ENCODE measurements around the gene DCXR. TPM values are rescaled to one million over a fixed set of nuclear protein-coding genes. Genes with fewer than 3 reads are reported as not detected.

The DCXR gene
- total RNA-seq, 1 donor from 2014 or later: 1,477 TPM

DNA sequence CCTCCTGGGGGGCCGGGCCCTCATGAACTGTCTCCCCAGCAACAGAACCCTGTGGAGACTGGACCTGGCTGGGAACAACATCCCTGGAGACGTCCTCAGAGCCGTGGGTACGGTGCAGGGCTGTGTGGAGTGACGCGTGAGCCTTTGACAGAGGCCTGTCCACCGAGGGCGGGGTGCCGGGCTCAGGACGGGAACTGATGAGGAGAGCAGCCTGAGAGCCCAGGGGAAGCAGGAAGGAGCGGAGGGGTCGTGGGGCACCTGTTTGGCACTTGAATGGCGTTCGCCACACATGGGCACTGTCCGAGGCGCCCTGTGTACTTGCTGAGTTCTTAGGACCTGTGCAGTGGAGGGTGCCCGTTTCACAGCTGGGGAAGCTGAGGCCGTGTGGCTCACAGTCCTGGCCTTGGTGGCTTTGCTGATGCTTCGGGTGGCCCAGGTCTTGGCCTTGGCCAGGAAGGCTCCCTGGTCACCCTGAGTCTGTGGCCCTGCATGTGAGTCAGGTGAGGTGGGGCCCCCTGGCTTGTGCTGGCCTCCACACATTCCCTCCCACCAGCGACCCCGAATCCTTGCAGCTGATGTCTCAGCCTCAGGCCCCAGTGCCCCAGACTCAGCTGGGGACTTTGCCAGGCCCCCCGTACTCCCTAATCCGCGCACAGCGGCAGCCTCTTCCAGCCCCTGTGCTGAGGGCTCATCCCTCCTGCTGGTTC is 11.9 kb downstream of the DCXR start:
- ATAC-seq (no peak), DNase-seq (ENCODE audit: low spot score) (no peak)

DNA sequence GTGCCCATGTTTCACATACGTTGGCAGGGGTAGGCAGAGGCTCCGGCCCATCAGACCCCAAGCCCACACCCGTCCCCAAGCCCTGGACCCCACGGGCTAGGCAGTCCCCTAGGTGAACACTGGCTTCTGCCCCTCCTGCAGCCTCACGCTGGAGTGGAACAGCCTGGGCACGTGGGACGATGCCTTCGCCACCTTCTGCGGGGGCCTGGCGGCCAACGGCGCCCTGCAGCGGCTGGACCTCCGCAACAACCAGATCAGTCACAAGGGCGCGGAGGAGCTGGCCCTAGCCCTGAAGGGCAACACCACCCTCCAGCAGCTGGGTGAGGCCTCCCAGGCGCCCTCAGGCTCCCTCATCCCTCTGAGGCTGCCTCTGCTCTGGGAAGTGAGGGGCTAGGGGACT is 12.6 kb downstream of the DCXR start:
- ATAC-seq: no peak
- DNase-seq (ENCODE audit: low spot score): no peak

DNA sequence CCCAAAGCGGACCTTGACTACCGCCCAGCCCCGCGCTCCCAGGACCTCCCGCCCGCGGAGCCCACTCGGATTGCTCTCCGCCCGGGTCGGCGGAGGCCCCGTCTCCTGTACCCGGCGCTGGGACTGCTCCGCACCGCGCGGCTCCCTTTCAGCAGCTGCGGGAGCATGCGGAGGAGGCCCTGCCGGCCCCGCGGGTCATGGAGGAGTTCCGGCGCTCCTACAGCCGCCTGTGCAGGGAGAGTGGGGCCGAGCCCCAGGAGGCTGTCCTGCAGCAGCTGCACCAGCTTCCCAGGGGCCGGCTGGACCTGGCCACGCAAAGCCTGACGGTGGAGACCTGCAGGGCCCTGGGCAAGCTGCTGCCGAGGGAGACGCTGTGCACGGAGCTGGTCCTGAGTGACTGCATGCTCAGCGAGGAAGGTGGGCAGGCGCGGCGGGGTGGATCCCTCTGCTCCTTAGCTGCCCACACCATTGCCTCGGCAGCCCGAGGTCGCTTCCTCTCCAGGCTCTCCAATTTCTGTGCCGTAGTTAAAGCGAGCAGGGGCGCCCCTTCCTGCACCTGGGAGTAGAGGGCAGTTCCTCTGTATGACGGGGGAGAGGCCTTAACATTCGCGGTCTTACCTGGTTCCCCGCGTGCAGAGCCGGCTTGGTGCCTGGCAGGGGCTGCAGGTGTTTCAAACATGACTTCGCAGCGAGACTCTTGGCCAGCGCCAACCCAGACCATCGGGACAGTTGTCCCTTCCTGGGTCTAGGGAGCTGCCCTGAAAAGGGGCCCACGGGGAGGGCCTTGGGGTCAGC is 13.9 kb downstream of the DCXR start:
- ATAC-seq: no peak
- DNase-seq (ENCODE audit: low spot score): no peak

DNA sequence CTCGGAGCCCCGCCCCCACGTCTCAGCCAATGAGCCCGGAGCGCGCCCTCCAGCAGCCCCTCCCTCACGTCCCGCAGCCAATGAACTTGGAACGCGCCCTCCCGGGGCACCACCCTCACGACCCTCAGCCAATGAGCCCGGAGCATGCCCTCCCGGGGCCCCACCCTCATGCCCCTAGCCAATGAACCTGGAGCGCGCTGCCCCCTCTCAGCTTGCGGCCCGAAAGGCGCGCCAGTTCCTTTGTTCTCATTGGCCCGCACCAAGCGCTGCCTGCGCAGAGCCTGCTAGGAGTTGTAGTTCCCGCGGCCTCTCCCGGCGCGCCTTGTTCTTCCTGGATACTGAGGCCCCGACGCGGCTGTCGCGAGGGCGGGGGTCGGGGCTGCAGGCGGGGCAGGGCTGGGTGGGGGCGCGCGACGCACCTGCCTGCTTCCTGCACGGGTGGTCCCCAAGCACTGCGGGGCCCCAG is 14.5 kb downstream of the DCXR start, which contains the start of gene LRRC45:
Gene LRRC45, plus strand, starts transcription at position 325 of the 466 bp plus-strand sequence. CDS start 339 bp downstream, outside the sequence.
- ATAC-seq (peak; percentile 73), DNase-seq (ENCODE audit: low spot score) (peak; percentile 100)

DNA sequence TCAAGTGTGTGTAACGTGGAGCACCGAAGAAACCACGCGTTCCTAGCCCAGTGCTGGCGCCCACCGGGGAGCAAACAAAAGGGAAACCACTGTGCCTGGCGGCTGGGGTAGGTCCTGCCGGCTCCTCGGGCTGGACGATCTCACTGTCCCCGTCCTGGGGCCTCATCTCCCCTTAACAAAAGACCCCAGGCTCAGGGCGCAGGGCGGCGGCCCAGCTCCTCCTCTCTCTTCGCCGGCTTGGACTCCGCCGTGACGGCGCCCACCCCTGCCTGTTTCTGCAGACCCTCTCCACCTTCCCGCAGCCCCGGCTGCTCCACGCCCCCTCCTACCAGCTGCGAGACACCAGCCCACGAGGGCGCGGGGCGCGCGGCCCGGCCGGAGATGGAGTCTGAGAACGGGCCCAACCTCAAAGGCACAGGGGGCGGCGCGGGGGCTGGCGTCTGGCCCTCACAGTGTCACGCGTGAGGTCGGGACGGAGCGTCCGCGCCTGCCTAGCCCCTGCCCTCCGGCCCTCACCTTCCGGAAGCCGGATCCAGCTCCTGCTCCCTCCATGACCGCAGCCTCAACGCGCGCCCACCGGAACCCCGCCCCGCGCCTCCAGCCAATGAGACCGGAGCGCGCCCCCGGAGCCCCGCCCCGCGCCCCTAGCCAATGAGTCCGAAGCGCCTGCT is 15.1 kb downstream of the DCXR start, which contains the start of gene CENPX:
Gene CENPX, minus strand, starts transcription at position 569 of the 671 bp plus-strand sequence. Its CDS starts 17 bp downstream, at position 552.
- ATAC-seq: no peak
- DNase-seq (ENCODE audit: low spot score): no peak

DNA sequence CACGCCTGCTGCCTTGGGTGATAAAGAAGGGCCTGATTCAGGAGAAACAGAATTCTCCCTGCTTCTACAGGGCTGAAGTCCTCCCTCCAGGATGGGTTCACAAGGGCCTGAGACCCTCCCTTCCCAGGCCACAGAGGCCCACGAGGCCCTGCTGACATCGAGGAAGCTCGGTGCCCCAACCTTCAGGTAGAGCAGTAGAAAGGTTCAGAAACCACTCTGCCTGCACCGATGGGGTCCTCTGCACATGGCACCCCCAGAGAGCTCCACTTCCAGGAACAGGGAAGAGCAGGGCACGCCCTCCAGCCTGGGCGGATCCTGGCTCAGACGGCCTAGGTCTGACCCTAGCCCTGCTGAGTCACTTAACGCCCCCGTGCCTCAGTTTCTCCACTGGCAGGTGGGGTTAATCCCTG is 15.6 kb downstream of the DCXR start:
- DNase-seq (ENCODE audit: low spot score) (no peak), ATAC-seq (no peak)

DNA sequence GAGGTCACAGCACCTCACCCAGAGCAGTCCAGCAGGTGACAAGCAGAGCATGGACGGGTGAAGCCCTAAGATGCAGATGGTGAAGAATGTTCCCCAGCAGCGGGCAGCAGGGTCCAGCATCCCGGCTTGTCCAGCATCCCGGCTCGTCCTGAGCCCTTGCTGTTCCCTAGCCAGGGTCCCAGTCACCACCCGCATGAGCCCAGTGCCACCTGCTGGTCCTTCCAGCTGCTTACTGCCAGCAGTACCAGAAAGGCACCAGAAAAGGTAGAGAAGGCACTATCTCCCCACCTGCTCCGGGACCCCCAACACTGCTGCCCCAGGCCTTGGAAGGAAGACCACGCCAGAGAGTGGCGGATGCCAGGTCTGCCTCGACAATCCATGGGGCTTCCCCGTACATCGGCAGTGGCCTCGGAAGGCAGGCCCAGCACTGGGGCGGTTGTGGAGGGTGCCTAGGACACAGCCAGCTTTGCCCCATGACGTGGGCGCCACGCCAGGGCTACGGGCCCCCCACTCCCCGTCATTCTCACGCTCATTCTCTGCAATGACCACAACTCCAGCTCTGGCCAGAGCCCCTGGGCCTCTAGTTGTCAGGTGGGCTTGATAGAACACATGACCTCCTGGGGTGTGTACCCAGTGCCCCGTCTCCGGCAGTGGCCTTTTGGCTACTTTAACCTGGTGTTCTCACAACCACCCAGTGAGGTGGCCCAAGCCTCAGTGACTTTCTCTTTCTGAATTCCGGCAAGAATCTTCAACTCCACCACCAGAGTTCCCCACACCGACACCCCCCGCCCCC is 16.2 kb downstream of the DCXR start:
- DNase-seq (ENCODE audit: low spot score): peak; percentile 83
- ATAC-seq: peak; percentile 40

DNA sequence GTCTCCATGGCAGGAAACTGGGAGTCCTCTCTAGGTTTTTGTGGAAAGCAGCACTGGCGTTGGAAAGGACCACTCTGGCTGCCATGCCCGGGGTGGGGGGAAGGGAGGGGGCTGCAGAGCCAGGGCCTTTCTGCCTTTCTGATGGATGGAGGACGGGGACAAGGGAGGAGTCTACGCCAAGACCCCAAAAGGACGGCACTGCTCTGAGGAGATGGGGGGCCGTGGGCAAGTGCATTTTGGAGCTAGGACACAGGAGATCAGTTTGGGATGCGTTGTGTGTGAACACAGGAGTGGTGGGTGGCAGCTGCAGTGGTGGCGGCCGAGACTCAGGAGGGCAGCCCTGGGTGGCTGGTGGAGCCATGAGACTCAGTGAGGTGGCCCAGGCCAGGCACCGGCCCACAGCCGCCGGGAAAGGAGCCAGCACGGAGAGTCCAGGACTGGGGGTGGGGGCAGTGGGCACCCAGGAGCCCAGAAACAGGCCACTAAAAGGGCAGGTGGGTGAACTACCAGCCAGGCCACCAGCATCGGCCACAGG is 16.9 kb downstream of the DCXR start:
- ATAC-seq: no peak
- no peak for DNase-seq (ENCODE audit: low spot score)

DNA sequence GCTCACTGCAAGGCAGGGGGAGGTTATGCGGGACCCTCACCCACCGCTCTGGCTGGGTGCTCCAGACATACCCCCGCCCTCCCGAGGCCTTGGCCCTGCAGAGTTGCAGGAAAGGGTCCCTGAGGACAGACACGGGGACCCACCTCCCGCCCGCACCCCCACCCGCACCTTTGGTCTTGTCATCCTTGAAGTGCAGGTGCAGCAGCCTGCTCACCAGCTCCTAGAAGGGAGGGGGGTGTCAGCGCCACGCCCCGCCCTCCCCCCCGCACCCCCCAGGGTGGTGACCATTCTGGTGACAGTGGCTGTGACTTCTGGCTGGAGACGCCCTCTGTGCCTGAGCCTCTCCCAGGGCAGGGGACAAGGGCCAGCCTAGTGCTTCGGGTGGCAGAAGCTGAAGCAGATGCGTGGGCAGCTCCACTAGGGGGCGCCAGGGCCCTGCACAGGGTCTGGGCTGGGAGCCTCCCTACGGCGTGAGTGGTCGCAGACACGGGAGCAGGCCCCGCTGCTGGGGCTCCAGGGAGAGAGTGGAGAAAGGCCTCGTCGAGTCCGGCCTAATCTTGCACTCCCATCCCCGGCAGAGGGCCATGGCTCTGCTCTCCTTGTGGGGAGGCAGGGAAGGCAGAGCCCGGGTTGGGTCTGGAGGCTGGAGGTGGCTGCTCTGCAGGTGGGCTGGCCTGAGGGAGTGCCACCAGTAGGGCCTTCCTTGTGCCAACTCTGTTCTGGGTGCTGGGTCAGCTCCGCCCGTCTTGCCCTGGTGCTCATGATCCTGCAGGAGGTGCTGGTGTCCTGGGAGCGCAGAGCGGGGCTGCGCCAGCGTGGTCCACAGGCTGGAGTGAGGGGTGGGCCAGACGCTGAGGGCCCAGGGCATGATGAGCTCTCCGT is 17.6 kb downstream of the DCXR start:
- peak; percentile 27 for ATAC-seq
- peak; percentile 76 for DNase-seq (ENCODE audit: low spot score)

DNA sequence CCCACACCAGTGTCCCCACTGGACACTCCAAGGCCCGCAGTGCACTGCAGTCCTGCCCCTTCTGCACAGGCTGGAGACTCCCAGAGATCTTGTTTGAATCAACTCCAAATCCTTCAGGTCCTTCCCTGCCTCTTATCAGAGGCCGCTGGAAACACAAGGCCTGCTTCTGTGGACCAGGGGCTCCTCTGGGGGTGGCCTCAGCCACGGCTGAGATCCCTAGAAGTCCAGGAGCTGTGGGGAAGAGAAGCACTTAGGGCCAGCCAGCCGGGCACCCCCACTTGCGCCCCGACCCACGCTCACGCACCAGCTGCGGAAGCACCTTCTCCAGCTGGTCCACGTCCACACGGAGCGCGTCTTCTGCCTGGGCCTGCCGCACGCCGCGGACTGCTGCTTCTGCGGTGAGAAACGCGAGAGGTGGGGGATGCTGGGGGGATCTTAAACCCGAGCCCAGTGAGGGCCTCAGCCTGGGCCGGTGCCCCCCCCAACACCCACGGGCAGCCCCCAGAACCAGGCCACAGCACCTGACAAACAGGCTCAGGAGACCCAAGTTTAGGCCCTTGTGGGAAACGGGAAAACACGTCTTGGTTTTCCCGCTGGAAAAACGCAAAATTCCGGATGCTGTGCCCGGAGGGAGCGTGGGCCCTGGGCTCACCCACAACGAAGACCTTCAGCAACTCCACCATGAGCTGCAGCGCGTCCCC is 18.4 kb downstream of the DCXR start:
- ATAC-seq (no peak), DNase-seq (ENCODE audit: low spot score) (no peak)

DNA sequence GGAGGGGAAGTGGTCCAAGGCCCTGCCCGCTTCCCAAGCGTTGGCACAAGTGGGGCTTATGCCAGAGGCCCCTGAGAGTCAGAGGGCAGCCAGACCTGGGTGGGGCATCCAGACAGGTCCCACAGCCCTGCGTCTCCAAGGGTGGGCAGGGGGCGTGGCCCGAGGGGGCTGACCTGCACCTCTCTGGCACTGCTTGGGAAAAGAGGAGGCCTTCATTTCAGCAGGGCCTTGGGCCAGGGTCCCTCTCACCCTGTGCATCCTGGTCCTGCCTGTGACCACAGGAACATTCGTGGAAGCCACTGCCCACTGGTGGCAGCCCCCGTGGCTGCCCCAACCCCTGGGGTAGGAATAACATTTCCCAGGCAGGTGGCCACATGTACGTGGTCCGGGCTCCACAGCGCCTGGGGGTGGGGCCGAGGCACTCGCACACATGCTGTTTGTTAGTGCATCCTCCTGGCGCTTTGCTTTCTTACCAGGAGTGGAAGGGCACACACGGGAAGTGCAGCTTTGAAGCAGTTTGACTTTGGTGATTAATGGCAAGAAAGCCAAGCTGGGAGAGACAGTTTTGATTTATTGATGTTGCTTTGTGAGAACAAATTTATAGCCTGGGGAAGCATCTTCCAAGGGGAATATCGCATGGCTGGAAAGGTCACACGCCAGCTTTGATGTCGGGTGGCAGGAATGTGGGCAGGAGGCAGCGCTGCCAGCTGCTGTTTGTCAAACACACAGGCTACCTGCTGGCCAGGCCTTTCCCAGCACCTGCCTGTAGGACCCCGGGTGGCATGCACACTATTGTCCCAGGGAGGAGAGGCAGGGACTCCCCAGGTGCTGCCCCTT is 19.1 kb downstream of the DCXR start:
- no peak for ATAC-seq
- DNase-seq (ENCODE audit: low spot score): no peak

DNA sequence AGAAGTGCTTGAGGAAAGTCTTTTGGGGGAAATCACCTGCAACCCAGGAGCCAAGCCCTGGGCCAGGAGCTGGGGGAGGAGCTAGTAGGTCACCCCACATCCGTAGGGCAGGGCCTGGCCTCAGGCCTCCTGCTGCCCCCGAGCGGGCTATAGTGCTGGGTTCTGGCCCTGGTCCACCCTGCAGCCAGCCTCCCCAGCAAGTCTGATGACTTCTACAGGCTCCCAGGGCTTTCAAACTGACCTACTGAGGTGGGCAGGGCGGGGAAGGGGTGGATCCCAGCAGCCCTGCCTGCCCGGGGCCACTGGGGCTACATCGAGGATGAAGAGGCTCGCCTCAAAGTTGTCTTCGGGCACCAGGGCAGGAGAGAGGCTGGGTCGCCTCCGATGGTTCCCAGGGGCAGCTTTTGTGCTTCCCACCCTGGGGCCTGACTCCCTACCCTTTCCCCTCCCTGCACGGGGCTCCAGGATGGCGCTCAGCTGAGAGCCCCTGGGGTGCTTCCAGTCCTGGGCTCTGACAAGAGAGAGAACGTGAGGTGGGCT is 19.8 kb downstream of the DCXR start:
- no peak for DNase-seq (ENCODE audit: low spot score)
- no peak for ATAC-seq

DNA sequence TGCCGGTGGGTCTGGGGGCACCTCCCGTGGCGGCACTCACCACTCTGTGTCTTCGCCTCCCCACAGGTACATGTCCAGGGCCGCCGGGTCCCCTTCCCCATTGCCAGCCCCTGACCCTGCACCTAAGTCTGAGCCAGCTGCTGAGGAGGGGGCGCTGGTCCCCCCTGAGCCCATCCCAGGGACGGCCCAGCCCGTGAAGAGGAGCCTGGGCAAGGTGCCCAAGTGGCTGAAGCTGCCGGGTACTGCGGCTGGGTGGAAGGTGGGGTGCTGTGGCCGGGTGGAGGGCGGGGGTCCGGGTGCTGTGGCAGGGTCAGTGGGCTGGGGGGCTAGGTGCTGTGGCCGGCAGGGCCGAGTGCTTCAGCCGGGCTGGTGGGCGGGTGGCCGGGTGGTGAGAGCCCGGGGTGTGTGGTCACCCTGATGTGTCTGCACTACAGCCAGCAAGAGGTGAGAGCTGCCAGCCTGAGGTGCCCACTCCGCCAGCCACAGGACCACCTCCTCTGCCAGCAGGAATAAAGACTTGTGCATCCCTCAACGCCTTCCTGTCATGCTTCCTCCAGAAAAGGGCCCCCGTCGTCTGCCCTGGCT is 20.5 kb downstream of the DCXR start:
- no peak for DNase-seq (ENCODE audit: low spot score)
- no peak for ATAC-seq

DNA sequence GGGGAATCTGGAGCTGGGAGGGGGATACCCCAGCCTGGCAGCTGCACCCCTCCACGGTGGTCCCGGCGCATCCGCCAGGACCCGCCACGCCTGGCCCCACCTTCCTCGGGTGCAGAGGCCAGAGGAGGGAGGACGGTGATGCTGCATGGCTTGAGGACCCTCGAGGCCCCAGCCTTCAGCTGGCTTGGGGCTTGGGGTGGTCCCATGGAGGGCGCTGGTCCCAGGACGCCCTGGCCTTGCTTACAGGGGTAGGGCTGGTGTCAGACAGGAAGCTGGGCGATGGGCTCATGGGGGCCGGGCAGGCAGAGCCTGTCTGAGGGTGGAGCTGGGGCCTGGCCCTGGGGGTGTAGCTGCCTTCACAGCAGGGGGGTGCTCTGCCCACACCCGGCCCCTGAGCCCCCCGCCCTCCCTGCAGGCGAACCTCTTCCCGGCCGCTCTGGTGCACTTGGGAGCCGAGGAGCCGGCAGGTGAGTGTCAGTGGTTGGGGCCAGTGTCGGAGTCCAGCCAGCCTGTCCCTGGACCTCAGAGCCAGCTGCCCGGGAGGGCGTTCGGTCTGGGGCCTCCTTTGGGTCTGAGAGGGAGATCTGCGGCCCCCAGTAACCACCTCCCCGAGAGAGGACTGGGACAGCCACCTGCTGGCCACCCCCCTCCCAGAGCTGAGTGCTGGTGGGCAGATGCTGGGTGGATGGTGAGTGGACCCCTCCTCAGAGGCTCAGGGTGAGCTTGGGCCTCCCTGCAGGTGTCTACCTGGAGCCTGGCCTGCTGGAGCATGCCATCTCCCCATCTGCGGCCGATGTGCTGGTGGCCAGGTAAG is 21.2 kb downstream of the DCXR start:
- ATAC-seq (no peak), DNase-seq (ENCODE audit: low spot score) (no peak)

DNA sequence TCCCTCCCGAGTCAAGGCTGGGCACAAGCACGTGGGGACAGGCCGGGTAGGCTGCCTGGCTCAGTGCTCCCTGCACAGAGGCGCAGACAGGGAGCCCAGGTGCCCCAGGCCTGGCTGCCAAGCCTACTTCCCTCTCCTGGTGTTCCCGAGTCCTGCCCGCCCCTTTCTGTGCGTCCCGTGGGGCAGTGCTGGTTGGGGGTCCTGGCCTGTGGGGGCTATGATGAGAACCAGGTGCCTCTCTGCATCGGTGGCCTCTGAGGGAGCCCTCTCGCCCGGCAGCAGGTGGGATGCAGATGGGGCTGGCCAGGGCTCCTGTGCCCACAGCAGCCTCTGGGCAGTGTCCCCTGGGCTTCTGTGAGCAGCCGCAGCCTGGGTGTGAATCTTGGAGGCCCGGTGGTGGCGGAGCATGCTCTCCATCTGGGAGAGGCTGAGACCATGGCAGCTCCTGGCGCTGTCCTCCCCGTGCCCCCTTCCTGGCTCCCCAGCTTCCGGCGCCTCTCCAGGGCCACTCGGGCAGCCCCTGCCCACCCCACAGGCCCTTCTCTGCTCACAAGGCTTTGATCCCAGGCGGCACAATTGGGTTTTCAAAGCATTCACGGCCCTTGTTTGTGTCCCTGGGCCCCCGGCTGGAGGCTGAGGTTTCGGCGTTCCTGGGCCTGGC is 22.1 kb downstream of the DCXR start:
- DNase-seq (ENCODE audit: low spot score) (no peak), ATAC-seq (no peak)

DNA sequence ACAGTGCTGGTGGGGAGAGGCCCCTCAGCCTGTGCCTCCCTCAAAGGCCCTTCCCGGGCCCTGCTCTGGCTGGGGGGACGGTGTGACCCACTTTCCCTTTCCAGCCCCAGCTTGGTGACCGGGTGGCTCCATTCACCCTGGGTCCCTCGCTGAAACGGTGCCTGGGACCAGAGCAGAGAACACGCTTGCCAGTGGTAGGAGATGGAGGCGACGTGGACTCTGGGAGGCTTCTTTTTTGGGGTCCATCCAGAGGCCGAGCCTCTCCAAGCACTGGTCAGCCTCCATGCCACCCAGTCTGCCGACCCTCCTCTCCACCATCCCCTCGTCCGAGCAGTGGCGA is 22.6 kb downstream of the DCXR start:
- DNase-seq (ENCODE audit: low spot score): no peak
- ATAC-seq: no peak

All from left lobe of liver (tissue), 2 donors.